GM12864 (cell line): ENCODE measurements around the gene PACSIN3.

ENCODE experiments used
- DNase-seq: peaks from one replicate; pipeline ENCODE4 v3.0.0-alpha.2; 2011; ENCODE audit warnings: low read depth
- H3K4me3 ChIP-seq: 2 replicates; pipeline ENCODE4 v1.5.1; 2011; ENCODE audit warnings: mild to moderate bottlenecking, low read depth, low read length, control low read depth
- TF ChIP-seq, protein P1 (sequence below): IDR thresholded peaks from 2 replicates; pipeline ENCODE4 v1.5.1; 2011; ENCODE audit warnings: low read depth, mild to moderate bottlenecking, moderate library complexity, low read length, control low read depth, inconsistent platforms; ENCODE audit errors: missing control alignments

The PACSIN3 gene

DNA sequence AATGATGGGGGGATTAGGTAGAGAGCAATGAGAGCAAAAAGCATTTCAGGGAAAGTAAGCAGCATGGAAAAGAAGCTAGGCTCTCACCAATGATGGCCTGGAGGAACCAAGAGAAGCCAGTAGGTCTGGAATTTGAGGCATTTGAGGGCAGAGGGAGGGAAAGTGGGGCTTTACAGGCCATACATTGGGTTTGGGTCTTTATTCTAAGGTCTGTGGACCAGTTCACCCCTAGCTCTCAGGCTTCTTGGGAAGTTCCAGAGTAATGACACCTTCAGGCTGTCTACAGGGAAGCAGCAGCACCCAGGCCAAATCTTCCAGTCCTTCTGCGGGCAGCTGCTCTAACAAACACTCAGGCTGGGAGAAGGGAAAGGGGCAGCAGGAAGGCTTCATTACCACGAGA, 39.0 kb downstream of the PACSIN3 start:
- TF ChIP-seq, protein P1, sequence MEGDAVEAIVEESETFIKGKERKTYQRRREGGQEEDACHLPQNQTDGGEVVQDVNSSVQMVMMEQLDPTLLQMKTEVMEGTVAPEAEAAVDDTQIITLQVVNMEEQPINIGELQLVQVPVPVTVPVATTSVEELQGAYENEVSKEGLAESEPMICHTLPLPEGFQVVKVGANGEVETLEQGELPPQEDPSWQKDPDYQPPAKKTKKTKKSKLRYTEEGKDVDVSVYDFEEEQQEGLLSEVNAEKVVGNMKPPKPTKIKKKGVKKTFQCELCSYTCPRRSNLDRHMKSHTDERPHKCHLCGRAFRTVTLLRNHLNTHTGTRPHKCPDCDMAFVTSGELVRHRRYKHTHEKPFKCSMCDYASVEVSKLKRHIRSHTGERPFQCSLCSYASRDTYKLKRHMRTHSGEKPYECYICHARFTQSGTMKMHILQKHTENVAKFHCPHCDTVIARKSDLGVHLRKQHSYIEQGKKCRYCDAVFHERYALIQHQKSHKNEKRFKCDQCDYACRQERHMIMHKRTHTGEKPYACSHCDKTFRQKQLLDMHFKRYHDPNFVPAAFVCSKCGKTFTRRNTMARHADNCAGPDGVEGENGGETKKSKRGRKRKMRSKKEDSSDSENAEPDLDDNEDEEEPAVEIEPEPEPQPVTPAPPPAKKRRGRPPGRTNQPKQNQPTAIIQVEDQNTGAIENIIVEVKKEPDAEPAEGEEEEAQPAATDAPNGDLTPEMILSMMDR = no peak
- no peak for DNase-seq
- H3K4me3 ChIP-seq = no peak overlapping the region

DNA sequence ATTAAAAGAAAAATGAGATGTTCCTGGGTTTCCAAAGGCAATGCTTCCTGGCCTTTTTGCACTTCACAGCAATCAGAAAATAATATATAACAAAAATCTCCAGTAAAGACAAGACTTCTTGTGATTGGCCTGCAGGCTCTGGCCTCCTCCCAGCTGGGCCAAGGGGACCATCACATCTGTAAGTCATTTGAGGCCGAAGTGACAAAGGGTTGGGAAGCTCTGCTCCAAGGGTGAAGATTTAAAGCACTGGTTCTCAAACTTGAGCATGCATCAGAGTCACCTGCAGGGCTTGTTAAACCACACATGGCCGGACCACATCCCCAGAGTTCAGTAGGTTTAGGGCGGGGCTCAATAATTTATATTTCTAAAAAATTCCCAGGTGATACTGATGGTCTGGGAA, 41.7 kb downstream of the PACSIN3 start:
- H3K4me3 ChIP-seq = no peak overlapping the region
- TF ChIP-seq, protein P1 = no peak
- DNase-seq = no peak

GRCh38 chr11:47143322-47143721, 42.9 kb downstream of the PACSIN3 start:
- H3K4me3 ChIP-seq = no peak overlapping the region
- no peak for DNase-seq
- TF ChIP-seq, protein P1 = no peak

GRCh38 chr11:47139878-47140277, 46.4 kb downstream of the PACSIN3 start:
- no peak for DNase-seq
- TF ChIP-seq, protein P1 = no peak
- no peak overlapping the region for H3K4me3 ChIP-seq

DNA sequence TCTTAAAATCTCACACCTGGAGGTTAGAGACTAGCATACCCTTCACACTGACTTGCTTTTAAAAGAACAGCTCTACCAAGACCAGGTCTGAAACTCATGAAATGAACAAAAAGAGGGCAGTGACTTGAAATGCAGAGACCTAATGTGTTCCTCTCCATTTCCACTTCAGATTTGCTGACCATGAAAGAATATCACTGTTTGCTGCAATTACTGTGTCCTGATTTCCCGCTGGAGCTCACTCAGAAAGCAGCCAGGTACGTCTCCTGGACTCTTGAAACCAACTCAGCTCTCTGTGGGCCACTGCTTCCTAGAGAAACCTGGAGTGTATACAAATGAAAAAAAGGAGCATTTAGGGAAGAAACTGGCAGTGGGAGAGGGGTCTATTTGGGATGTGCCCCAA, 48.8 kb downstream of the PACSIN3 start:
- no peak for DNase-seq
- H3K4me3 ChIP-seq = no peak overlapping the region
- TF ChIP-seq, protein P1 = no peak

DNA sequence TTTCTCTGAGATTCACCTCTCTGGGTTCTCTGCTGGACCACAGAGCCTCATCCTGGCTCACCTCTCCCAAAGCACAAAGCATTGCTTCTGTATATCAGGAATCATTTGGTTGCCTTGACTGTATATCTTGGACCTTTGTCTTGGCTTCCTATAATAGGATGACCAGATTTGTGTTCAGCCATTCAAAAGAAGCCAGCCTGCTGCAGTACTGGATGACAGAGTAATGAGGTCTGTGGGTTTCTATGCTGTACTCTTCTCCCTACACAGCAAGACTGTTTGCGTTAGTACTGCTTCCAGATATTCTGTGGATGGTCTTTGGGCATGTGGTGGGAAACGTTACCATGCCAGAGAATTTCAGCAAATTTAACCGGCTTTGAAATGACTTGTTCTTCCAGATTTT, 49.3 kb downstream of the PACSIN3 start:
- DNase-seq = no peak
- TF ChIP-seq, protein P1 = no peak
- no peak overlapping the region for H3K4me3 ChIP-seq

DNA sequence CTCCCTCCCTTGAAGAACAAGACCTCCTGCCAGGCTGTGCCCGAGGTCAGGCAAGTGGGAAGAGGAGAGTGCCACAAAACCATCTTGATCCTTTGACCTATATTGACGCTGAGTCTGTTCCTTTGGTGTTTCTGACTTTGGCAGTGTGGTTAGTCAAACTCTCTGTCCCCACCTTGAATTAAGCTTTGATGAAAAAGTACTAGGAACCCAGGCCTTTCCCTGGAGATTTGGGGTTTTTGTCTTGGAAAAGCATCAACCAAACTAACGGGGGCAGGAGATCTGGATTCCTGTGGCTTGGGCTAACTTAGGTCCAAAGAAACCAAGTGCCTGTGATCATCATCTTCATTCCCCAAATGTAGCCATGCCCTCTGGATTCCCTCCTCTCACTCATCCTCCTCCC, 49.9 kb downstream of the PACSIN3 start:
- TF ChIP-seq, protein P1 = no peak
- DNase-seq = no peak
- no peak overlapping the region for H3K4me3 ChIP-seq
